Testis (tissue), 3 donors: ENCODE results near the gene PDZD7. TPM values are rescaled to one million over a fixed set of nuclear protein-coding genes. Genes with fewer than 3 reads are reported as not detected.

Experiments
- DNase-seq: peaks from one replicate; pipeline ENCODE4 v3.0.0-alpha.2; 2019
- H3K27ac ChIP-seq, 2 donors: fragments of 200-600 bp; sonication (generic); one replicate each; pipeline ENCODE4 v1.5.1; 2019
- H3K27me3 ChIP-seq: fragments of 200-600 bp; sonication (generic); one replicate; pipeline ENCODE4 v1.5.1; 2019
- H3K36me3 ChIP-seq: fragments of 200-600 bp; sonication (generic); one replicate; pipeline ENCODE4 v1.5.1; 2017; ENCODE audit warnings: low read depth; ENCODE audit errors: missing control alignments
- H3K4me1 ChIP-seq: fragments of 200-600 bp; sonication (generic); one replicate; pipeline ENCODE4 v1.5.1; 2019
- H3K4me3 ChIP-seq, 2 donors: fragments of 200-600 bp; sonication (generic); one replicate each; pipeline ENCODE4 v1.5.1; 2017 to 2019
- H3K9me3 ChIP-seq: fragments of 200-600 bp; sonication (generic); one replicate; pipeline ENCODE4 v1.5.1; 2017
- CTCF ChIP-seq, 3 experiments: fragments of 450-650 bp in 2 of 3; fragments of 200-600 bp in 1 of 3; sonication (generic) in 1 of 3; IDR thresholded peaks; one replicate each; pipeline ENCODE4 v1.5.1; 2016 to 2019; ENCODE audit warnings: antibody characterized with exemption in 3 of 3, mild to moderate bottlenecking in 2 of 3, moderate library complexity in 1 of 3
- POLR2A ChIP-seq: fragments of 450-650 bp; IDR thresholded peaks from one replicate; pipeline ENCODE4 v1.6.1; 2017; ENCODE audit warnings: antibody characterized with exemption, mild to moderate bottlenecking, moderate library complexity
- WGBS, 2 donors: methylation state at CpG; one replicate each; pipeline ENCODE4 v1.1.5; 2018; 5-methylcytosine and 5-hydroxymethylcytosine counted together
- intact Hi-C: fragments of 100-400 bp; cut with DNase I; formaldehyde crosslinking; loops from one replicate; pipeline ENCODE4 v1.15.1; 2023; ENCODE audit warnings: low total_unique reads
- polyA plus RNA-seq: library from polyadenylated mRNA; stranded (reverse); fragments of 350-450 nt; fragmentation: Illumina TruSeq; extraction: RNeasy Lipid Tissue Mini Kit (QIAGEN cat#74804); gene quantifications from one replicate; pipeline ENCODE4 v1.2.3, GENCODE V29; 2014; ENCODE audit warnings: low read depth, low replicate concordance; ENCODE audit not compliant: insufficient read depth
- total RNA-seq, 2 donors: library from RNA; depleted of rRNA; stranded (reverse); fragments of >200 nt; gene quantifications; one replicate each; pipeline ENCODE4 v1.2.3, GENCODE V29; 2016

The PDZD7 gene
- total and polyA plus RNA-seq, 3 donors from 2014 or later, result 1.6 to 3.5 (median 2.2) TPM

GRCh38 chr10:101044117-101044516, 13.2 kb upstream of the PDZD7 start:
- Histone ChIP-seq H3K36me3 (no peaks in the 10 kb centered on the region), H3K9me3 (no peaks in the 10 kb centered on the region), H3K4me3 (no peak overlapping the region), H3K4me1 (peaks cover 22% of the 10 kb centered on the region), H3K27ac (peak overlapping the region in 1 of 2 donors; percentile 88), H3K27me3 (no peaks in the 10 kb centered on the region)
- intact Hi-C loops, result no loop called here
- DNase-seq, result no peak
- WGBS, 2 donors, result 81 to 83% methylated on average over 2 of the region's 2 CpGs
- TF ChIP-seq POLR2A (no peak), CTCF (IDR thresholded peaks at IDR 0.05) (no peak)

GRCh38 chr10:101043363-101043707, 12.4 kb upstream of the PDZD7 start:
- TF ChIP-seq POLR2A (no peak), CTCF (IDR thresholded peaks at IDR 0.05) (no peak)
- peak overlapping the region; percentile 41 to 60 for H3K4me3 ChIP-seq
- H3K36me3 ChIP-seq, result no peaks in the 10 kb centered on the region
- H3K27me3 ChIP-seq, result no peaks in the 10 kb centered on the region
- intact Hi-C loops, result no loop called here
- WGBS, 2 donors, result 0 to 3% methylated on average over 2 of the region's 2 CpGs
- H3K9me3 ChIP-seq, result no peaks in the 10 kb centered on the region
- peak; percentile 29 for DNase-seq
- peaks cover 22% of the 10 kb centered on the region for H3K4me1 ChIP-seq
- H3K27ac ChIP-seq, result peak overlapping the region; percentile 88 to 89

- no peaks in the 10 kb centered on the region for H3K36me3 ChIP-seq
- peak; percentile 99 for DNase-seq
- WGBS, 2 donors, result 0 to 1% methylated on average over 35 to 40 of the region's 40 CpGs
- peak overlapping the region; percentile 88 to 89 for H3K27ac ChIP-seq
- no peaks in the 10 kb centered on the region for H3K9me3 ChIP-seq
- intact Hi-C loops, result no loop called here
- peaks cover 22% of the 10 kb centered on the region for H3K4me1 ChIP-seq
- TF ChIP-seq CTCF (IDR thresholded peaks at IDR 0.05), result no peak
- no peak for TF ChIP-seq POLR2A
- H3K4me3 ChIP-seq, result peak overlapping the region; percentile 41 to 60
- H3K27me3 ChIP-seq, result no peaks in the 10 kb centered on the region
Measured at GRCh38 chr10:101042667-101043362, 11.9 kb upstream of the PDZD7 start.

GRCh38 chr10:101042118-101042517, 11.2 kb upstream of the PDZD7 start:
- TF ChIP-seq CTCF (IDR thresholded peaks at IDR 0.05) (no peak), POLR2A (no peak)
- intact Hi-C loops, result no loop called here

GRCh38 chr10:101041252-101041761, 10.4 kb upstream of the PDZD7 start:
- Histone ChIP-seq H3K4me1 (peaks cover 22% of the 10 kb centered on the region), H3K36me3 (no peaks in the 10 kb centered on the region), H3K9me3 (no peaks in the 10 kb centered on the region), H3K27ac (peak overlapping the region; percentile 88 to 89), H3K4me3 (no peak overlapping the region), H3K27me3 (no peaks in the 10 kb centered on the region)
- intact Hi-C loops, result no loop called here
- 38 to 46% methylated on average over 6 of the region's 6 CpGs for WGBS, 2 donors
- DNase-seq, result peak; percentile 91
- TF ChIP-seq POLR2A, result no peak
- TF ChIP-seq CTCF (IDR thresholded peaks at IDR 0.05), result peak; percentile 64 to 77 (median 76)

More at GRCh38 chr10:101042118-101042517, 11.2 kb upstream of the PDZD7 start:
- Histone ChIP-seq H3K4me1 (peaks cover 22% of the 10 kb centered on the region), H3K27me3 (no peaks in the 10 kb centered on the region), H3K4me3 (peak overlapping the region in 1 of 2 donors; percentile 60), H3K36me3 (no peaks in the 10 kb centered on the region), H3K9me3 (no peaks in the 10 kb centered on the region), H3K27ac (peak overlapping the region; percentile 88 to 89)
- 52 to 53% methylated on average over 4 of the region's 4 CpGs for whole genome bisulfite sequencing, 2 donors
- no peak for DNase-seq
